IMR-90 (cell line): ENCODE data around the gene ALOX5AP. TPM values are rescaled to one million over a fixed set of nuclear protein-coding genes. Genes with fewer than 3 reads are reported as not detected.

Source experiments
- ATAC-seq: fragments of 200-7000 bp; cut with Tn5 transposase; 2 replicates; pipeline ENCODE4 v1.9.1; 2020; ENCODE audit warnings: low read depth, mild to moderate bottlenecking, moderate library complexity
- BruUV-seq: library from RNA; stranded (reverse); fragments of 400-500 nt; replicated peaks from 2 replicates; lab custom pipeline; 2021; lab: Mats Ljungman, UMichigan
- CTCF ChIA-PET: fragments of 300-600 bp; formaldehyde crosslinking; extraction: SDS; loops from one replicate; lab custom pipeline; 2021; ENCODE audit warnings: antibody characterized with exemption; lab: Yijun Ruan, JAX
- POLR2A ChIA-PET: fragments of 300-600 bp; sonication (Branson Sonifier 250); formaldehyde crosslinking; loops from one replicate; lab custom pipeline; 2022; ENCODE audit warnings: antibody characterized with exemption; ENCODE audit not compliant: unreplicated experiment; lab: Charles Lee
- DNase-seq: peaks from one replicate; pipeline ENCODE4 v3.0.0; 2013
- H2AFZ ChIP-seq: replicated peaks from 2 replicates; pipeline ENCODE3; 2013; ENCODE audit warnings: low read length, mild to moderate bottlenecking; ENCODE audit not compliant: poor library complexity
- H2AK5ac ChIP-seq: 2 replicates; pipeline ENCODE4 v1.6.1; 2013; ENCODE audit warnings: low read depth, low read length, inconsistent platforms
- H2AK9ac ChIP-seq: replicated peaks from 2 replicates; pipeline ENCODE3; 2013; ENCODE audit warnings: mild to moderate bottlenecking, low read depth, low read length, moderate library complexity; ENCODE audit not compliant: poor library complexity
- H2BK120ac ChIP-seq: 2 replicates; pipeline ENCODE4 v1.6.1; 2013; ENCODE audit warnings: low read depth, low read length, inconsistent platforms
- H2BK15ac ChIP-seq: 3 replicates; pipeline ENCODE4 v1.6.1; 2013; ENCODE audit warnings: low read depth, low read length, inconsistent platforms
- H2BK20ac ChIP-seq: 2 replicates; pipeline ENCODE4 v1.6.1; 2013; ENCODE audit warnings: low read depth, mild to moderate bottlenecking, inconsistent platforms, low read length, moderate library complexity
- H2BK5ac ChIP-seq: 2 replicates; pipeline ENCODE4 v1.6.1; 2013; ENCODE audit warnings: mild to moderate bottlenecking, low read depth, low read length, inconsistent platforms; ENCODE audit not compliant: poor library complexity, severe bottlenecking
- H3K14ac ChIP-seq: replicated peaks from 2 replicates; pipeline ENCODE4 v1.6.1; 2013; ENCODE audit warnings: low read depth, low read length, inconsistent platforms
- H3K18ac ChIP-seq: 2 replicates; pipeline ENCODE4 v1.6.1; 2013; ENCODE audit warnings: low read depth, low read length, control low read depth
- H3K23ac ChIP-seq: 2 replicates; pipeline ENCODE4 v1.6.1; 2013; ENCODE audit warnings: low read depth, low read length, inconsistent platforms
- H3K27ac ChIP-seq: 2 replicates; pipeline ENCODE4 v1.5.1; 2013; ENCODE audit warnings: mild to moderate bottlenecking, control low read depth, low read length; ENCODE audit not compliant: insufficient read depth
- H3K27me3 ChIP-seq: 2 replicates; pipeline ENCODE4 v1.6.1; 2013; ENCODE audit warnings: low read length; ENCODE audit not compliant: control insufficient read depth, insufficient read depth
- H3K36me3 ChIP-seq: 2 replicates; pipeline ENCODE4 v1.6.1; 2013; ENCODE audit warnings: low read length, mixed read lengths; ENCODE audit not compliant: control insufficient read depth, insufficient read depth
- H3K4ac ChIP-seq: 2 replicates; pipeline ENCODE4 v1.6.1; 2013; ENCODE audit warnings: low read depth, low read length, inconsistent platforms
- H3K4me1 ChIP-seq: 2 replicates; pipeline ENCODE4 v1.6.1; 2013; ENCODE audit warnings: low read length, mixed read lengths; ENCODE audit not compliant: control insufficient read depth, insufficient read depth
- H3K4me2 ChIP-seq: 2 replicates; pipeline ENCODE4 v1.6.1; 2013; ENCODE audit warnings: low read depth, mild to moderate bottlenecking, control low read depth, low read length, moderate library complexity
- H3K4me3 ChIP-seq: 2 replicates; pipeline ENCODE4 v1.5.1; 2013; ENCODE audit warnings: low read depth, mild to moderate bottlenecking, control low read depth, low read length, moderate library complexity; ENCODE audit not compliant: insufficient read depth
- H3K56ac ChIP-seq: 2 replicates; pipeline ENCODE4 v1.6.1; 2013; ENCODE audit warnings: low read length, inconsistent platforms; ENCODE audit not compliant: insufficient read depth; ENCODE audit errors: extremely low read depth
- H3K79me1 ChIP-seq, 2 experiments: 2 replicates each; pipeline ENCODE4 v1.6.1; 2013; ENCODE audit warnings: low read length in 2 of 2, inconsistent platforms in 1 of 2, low read depth in 1 of 2
- H3K9ac ChIP-seq: 2 replicates; pipeline ENCODE4 v1.6.1; 2013; ENCODE audit warnings: low read depth, low read length, control low read depth
- H3K9me1 ChIP-seq: 2 replicates; pipeline ENCODE4 v1.6.1; 2013; ENCODE audit warnings: low read length, inconsistent platforms; ENCODE audit not compliant: insufficient read depth
- H3K9me3 ChIP-seq: 2 replicates; pipeline ENCODE4 v1.6.1; 2013; ENCODE audit warnings: low read length; ENCODE audit not compliant: control insufficient read depth, insufficient read depth
- H4K20me1 ChIP-seq: 2 replicates; pipeline ENCODE4 v1.6.1; 2013; ENCODE audit warnings: low read length, inconsistent platforms; ENCODE audit not compliant: insufficient read depth
- H4K5ac ChIP-seq: 2 replicates; pipeline ENCODE4 v1.6.1; 2013; ENCODE audit warnings: mild to moderate bottlenecking, low read depth, low read length, control low read depth
- H4K8ac ChIP-seq, 2 experiments: 2 replicates each; pipeline ENCODE4 v1.6.1; 2013; ENCODE audit warnings: low read depth in 2 of 2, low read length in 2 of 2, control low read depth in 1 of 2, inconsistent platforms in 1 of 2
- H4K91ac ChIP-seq: 2 replicates; pipeline ENCODE4 v1.6.1; 2013; ENCODE audit warnings: low read depth, low read length, inconsistent platforms; ENCODE audit not compliant: insufficient read depth
- NFE2L2 ChIP-seq: fragments of 150-350 bp; IDR thresholded peaks from 2 replicates; pipeline ENCODE4 v1.6.1; 2016; ENCODE audit warnings: low read depth, mild to moderate bottlenecking, low read length
- WGBS, 2 experiments: methylation state at CpG; one replicate each; pipeline versions ENCODE4 v1.1.5 to v1.1.7; 2013; ENCODE audit warnings: missing lambda C conversion rate in 2 of 2; ENCODE audit not compliant: insufficient read length in 1 of 2; ENCODE audit errors: extremely low coverage in 2 of 2; 5-methylcytosine and 5-hydroxymethylcytosine counted together
- dilution Hi-C: fragments of 300-500 bp; cut with HindIII; formaldehyde crosslinking; loops from one replicate; pipeline ENCODE4 v1.14.3; 2018; ENCODE audit warnings: low sequenced_read_pairs; ENCODE audit not compliant: unreplicated experiment
- in situ Hi-C: fragments of 300-500 bp; cut with MboI; formaldehyde crosslinking; loops from 3 replicates; pipeline ENCODE4 v1.14.3; 2019; ENCODE audit warnings: low sequenced_read_pairs, inconsistent platforms, mixed read lengths
- intact Hi-C: fragments of 100-400 bp; cut with micrococcal nuclease; formaldehyde crosslinking; loops from 2 replicates; pipeline ENCODE4 v1.10.0; 2022
- polyA plus RNA-seq, 3 experiments: library from polyadenylated mRNA; depleted of rRNA; stranded (reverse); fragments of >200 nt; gene quantifications; 2 replicates each; pipeline ENCODE4 v1.2.3, GENCODE V29; 2012; ENCODE audit warnings: low replicate concordance in 1 of 3
- total RNA-seq: library from RNA; depleted of rRNA; stranded (reverse); fragments of >200 nt; gene quantifications from 2 replicates; pipeline ENCODE4 v1.2.3, GENCODE V29; 2012

Gene ALOX5AP
- total and polyA plus RNA-seq, 2 of the 4 experiments (the other 2 are of a cell fraction), result 0.62 TPM; not detected in 1

DNA sequence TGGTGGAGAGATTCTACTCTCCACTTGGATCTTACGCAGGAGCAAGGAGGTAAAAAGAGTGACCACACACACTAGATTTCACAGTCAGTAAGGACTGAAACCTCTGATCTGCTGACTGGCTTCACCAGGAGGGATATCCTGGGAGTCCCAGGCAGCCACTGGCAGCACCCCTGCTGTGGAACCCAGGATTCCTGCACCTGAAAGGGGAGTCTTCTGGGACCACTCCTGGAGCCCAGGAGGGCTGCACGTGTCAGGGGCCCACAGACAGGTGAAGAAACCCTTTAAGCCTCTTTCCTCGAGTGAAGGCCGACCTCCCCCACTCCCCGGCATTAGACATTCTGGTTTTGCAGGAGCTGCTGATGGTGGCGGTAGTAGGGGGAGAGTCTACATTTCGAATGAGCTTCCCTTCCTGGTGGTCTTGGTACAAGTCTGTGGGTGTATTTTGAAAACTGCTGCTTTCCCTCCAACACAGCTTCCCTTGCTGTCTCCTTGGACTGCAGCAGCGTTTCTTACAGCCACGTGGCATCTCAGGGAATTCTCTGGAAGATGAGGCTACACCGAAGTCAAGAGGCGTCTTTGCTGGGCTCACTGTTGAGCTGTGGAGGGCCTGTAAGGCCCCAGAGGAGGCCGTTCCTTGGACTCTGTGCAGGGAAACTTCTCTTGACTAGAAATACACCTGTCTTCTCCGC, 62.6 kb downstream of the ALOX5AP start:
- peaks cover 8% of the 10 kb centered on the region for H3K9me1 ChIP-seq
- peak overlapping the region; percentile 83 for H2AK5ac ChIP-seq
- H3K9me3 ChIP-seq, result no peaks in the 10 kb centered on the region
- H3K4ac ChIP-seq, result peak overlapping the region; percentile 68
- peak overlapping the region; percentile 41; the same call in 1 of the 2 replicates for H4K5ac ChIP-seq
- peak overlapping the region; percentile 94 for H2BK120ac ChIP-seq
- peak overlapping the region in 1 of 2 experiments; percentile 64; a peak in 2 of 4 replicates for H4K8ac ChIP-seq
- no peaks in the 10 kb centered on the region for H4K20me1 ChIP-seq
- peak overlapping the region; percentile 89; the same call in 1 of the 3 replicates for H2BK15ac ChIP-seq
- ChIA-PET POLR2A (interaction anchor here (0.5 kb wide), 1 partner anchor 49 kb away, joined by 10 read pairs; no protein-coding TSS in a partner anchor), CTCF (interaction anchor here (0.5 to 1.2 kb wide), 2 partner anchors 89 to 323 kb away, joined by 3 read pairs; no protein-coding TSS in a partner anchor)
- H4K91ac ChIP-seq, result peak overlapping the region; percentile 88
- 60% methylated on average over 1 of the region's 13 CpGs; no CpG with 5 or more reads in 1 of the 2 experiments for WGBS, 2 experiments
- peaks cover 28% of the 10 kb centered on the region for H3K4me1 ChIP-seq
- 0 out of 2 replicates have a peak overlapping the region, but pooled peaks have one; percentile 59 for H3K23ac ChIP-seq
- no peaks in the 10 kb centered on the region for H3K36me3 ChIP-seq
- peak overlapping the region; percentile 43 for H2BK5ac ChIP-seq
- H3K4me3 ChIP-seq, result no peak overlapping the region
- peak overlapping the region; percentile 53 for H3K18ac ChIP-seq
- peak overlapping the region; percentile 69; the same call in 1 of the 2 replicates for H2BK20ac ChIP-seq
- H3K56ac ChIP-seq, result no peak overlapping the region
- no peak overlapping the region for H2AK9ac ChIP-seq
- H3K27ac ChIP-seq, result no peak overlapping the region
- ATAC-seq (no peak), DNase-seq (no peak)
- H3K4me2 ChIP-seq, result no peak overlapping the region
- no peak overlapping the region for H3K9ac ChIP-seq
- no peak for TF ChIP-seq NFE2L2
- in situ Hi-C loops, result loop anchor here (5.0 kb wide), 1 partner anchor 116 kb away; no protein-coding TSS in a partner anchor
- H3K14ac ChIP-seq, result 0 out of 2 replicates have a peak overlapping the region, but pooled peaks have one; percentile 22
- intact Hi-C loops, result no loop called here
- dilution Hi-C loops, result no loop called here
- no peak overlapping the region for H2AFZ ChIP-seq
- no peaks in the 10 kb centered on the region for H3K79me1 ChIP-seq
- no peaks in the 10 kb centered on the region for H3K27me3 ChIP-seq
- BruUV-seq, result no TSS peak
